ENCODE measurements around the gene SMARCB1.

DNA sequence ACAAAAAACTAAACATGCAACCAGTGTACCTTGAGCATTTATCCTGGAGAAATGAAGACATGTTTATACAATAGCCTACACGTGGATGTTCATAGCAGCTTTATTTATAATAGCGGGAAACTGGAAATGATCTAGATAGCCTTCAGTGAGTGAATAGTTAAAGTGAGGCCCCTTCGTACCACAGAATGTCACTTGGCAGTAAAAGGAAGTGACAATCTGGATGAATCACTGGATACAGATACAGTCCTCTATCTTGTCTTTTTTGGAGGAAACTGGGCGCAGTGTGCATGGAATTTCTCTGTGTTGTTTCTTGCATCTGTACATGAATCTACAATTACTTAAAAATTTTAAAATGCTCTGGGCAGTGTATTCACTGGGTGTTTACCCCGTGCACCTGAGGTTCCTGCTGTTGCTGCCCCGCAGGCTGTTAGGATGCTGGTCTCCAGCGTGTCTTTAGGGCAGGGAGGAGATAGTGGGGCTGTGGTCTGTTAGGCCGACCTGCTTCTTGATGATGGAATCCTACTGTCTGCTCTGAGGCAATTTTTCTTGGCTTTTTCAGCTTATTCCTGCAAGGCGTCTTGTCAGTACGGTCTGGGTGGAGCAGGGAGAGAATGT lies 28.9 kb downstream of the SMARCB1 start:
- TF ChIP-seq EZH2 (IDR thresholded peaks at IDR 0.05; ENCODE audit: low read length, missing control alignments): no peak
- TF ChIP-seq, protein P1, sequence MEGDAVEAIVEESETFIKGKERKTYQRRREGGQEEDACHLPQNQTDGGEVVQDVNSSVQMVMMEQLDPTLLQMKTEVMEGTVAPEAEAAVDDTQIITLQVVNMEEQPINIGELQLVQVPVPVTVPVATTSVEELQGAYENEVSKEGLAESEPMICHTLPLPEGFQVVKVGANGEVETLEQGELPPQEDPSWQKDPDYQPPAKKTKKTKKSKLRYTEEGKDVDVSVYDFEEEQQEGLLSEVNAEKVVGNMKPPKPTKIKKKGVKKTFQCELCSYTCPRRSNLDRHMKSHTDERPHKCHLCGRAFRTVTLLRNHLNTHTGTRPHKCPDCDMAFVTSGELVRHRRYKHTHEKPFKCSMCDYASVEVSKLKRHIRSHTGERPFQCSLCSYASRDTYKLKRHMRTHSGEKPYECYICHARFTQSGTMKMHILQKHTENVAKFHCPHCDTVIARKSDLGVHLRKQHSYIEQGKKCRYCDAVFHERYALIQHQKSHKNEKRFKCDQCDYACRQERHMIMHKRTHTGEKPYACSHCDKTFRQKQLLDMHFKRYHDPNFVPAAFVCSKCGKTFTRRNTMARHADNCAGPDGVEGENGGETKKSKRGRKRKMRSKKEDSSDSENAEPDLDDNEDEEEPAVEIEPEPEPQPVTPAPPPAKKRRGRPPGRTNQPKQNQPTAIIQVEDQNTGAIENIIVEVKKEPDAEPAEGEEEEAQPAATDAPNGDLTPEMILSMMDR (conservative IDR thresholded peaks at IDR 0.05 in 1 of 2, IDR thresholded peaks at IDR 0.05 in 1 of 2; ENCODE audit: low read depth in 1 of 2, low read length in 2 of 2): no peak

All from fibroblast of lung (primary cell).